ENCODE results near the gene PTCD3.

DNA sequence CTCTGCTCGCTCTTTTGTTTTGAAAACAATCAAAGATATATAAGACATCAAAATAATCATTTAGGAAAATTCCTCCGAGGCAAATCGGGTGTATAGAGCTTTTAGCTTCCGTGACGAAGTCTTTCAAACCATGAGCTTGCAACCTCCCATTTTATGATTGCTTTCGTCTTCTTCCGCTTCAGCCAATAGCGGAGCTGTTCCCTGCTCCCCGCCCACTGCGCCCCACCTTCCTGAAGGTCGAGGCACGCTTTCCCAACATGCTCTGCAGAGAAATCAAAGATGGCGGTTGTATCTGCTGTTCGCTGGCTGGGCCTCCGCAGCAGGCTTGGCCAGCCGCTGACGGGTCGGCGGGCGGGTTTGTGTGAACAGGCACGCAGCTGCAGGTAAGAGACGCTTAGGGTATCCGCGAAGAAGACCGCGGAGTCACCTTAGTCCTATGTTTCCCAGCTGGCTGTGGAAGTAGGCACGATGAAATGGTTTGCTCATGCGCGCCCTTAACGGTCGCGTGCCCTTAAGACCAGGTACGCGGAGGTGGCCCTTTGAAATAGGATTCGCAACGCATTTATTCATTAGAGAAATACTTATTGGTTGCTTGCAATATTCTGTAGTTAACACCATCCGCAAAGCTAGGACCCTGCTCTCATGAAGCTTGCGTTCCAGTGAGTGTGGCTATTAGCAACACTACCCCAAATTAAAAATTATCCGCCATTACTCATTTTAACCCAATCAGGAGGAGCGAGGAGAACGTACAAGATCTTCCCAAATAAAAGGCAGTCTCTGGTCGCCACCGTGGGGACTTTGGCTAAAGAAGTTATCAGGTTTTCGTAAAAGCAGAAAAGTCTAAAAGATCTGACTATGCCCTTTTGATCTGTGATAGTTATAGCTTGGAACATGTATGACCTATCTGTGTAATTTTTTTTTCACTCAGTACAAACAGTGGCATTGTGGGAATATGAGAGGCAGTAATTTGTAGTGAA, at the start of gene PTCD3:
- TF ChIP-seq CTCF (conservative IDR thresholded peaks at IDR 0.05 in 1 of 2, IDR thresholded peaks at IDR 0.05 in 1 of 2; ENCODE audit: low read depth in 1 of 2, low read length in 2 of 2) (no peak), EZH2 (IDR thresholded peaks at IDR 0.05; ENCODE audit: low read length, missing control alignments) (no peak)
